Measurements from ENCODE around the gene GDAP2. TPM values are rescaled to one million over a fixed set of nuclear protein-coding genes. Genes with fewer than 3 reads are reported as not detected.
A peak's percentile ranks its signal among the peaks of the same experiment; 100 is the strongest.

Gene GDAP2
- total and polyA plus RNA-seq, 4 donors: 3.0 to 16.8 (median 9.1) TPM

DNA sequence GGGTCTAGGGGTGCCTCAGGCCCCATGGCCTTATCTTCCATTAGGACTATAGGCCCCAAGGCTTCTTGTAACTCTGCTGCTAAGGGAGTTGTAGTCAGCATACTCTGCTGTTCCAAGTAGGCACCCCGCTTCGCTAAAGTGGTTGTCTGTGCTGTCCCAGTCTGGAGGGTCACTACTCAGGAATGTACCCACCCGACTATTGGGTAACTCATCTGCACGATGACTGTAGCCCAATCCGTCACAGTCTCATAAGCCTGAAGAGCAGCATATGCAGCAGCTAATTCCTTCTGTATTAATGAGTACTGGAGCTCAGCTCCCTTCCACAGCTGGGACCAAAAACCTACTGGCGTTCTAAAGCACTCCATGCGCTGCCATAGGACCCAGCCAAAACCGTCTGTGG, 111.0 kb downstream of the GDAP2 start (continued):
- TF ChIP-seq FOXA2 (IDR thresholded peaks at IDR 0.05) (no peak), JUND (IDR thresholded peaks at IDR 0.05) (no peak)
- TF ChIP-seq, protein P1, sequence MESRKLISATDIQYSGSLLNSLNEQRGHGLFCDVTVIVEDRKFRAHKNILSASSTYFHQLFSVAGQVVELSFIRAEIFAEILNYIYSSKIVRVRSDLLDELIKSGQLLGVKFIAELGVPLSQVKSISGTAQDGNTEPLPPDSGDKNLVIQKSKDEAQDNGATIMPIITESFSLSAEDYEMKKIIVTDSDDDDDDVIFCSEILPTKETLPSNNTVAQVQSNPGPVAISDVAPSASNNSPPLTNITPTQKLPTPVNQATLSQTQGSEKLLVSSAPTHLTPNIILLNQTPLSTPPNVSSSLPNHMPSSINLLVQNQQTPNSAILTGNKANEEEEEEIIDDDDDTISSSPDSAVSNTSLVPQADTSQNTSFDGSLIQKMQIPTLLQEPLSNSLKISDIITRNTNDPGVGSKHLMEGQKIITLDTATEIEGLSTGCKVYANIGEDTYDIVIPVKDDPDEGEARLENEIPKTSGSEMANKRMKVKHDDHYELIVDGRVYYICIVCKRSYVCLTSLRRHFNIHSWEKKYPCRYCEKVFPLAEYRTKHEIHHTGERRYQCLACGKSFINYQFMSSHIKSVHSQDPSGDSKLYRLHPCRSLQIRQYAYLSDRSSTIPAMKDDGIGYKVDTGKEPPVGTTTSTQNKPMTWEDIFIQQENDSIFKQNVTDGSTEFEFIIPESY (IDR thresholded peaks at IDR 0.05): no peak

GRCh38 chr1:117817629-117818028, 111.8 kb downstream of the GDAP2 start:
- no peak overlapping the region for H3K9ac ChIP-seq (ENCODE audit: low read depth in 1 of 2, low read length in 2 of 2)
- no peaks in the 10 kb centered on the region for H3K9me3 ChIP-seq (ENCODE audit: control insufficient read depth in 4 of 4, low read length in 3 of 4)
- no peak overlapping the region for H3K27ac ChIP-seq (ENCODE audit: low read depth in 1 of 2, low read length in 2 of 2)
- H3K27me3 ChIP-seq (ENCODE audit: control insufficient read depth in 4 of 4, insufficient read depth in 4 of 4, low read length in 3 of 4): no peaks in the 10 kb centered on the region
- H3K4me3 ChIP-seq (ENCODE audit: low read depth in 1 of 3, low read length in 3 of 3): no peak overlapping the region
- no peaks in the 10 kb centered on the region for H3K36me3 ChIP-seq (ENCODE audit: control insufficient read depth in 4 of 4, insufficient read depth in 3 of 4, low read depth in 1 of 4, low read length in 3 of 4)
- WGBS: 69% methylated on average over 5 of the region's 5 CpGs
- no peak for TF ChIP-seq EGR1 (IDR thresholded peaks at IDR 0.05; ENCODE audit: low read depth in 2 of 2)
- no peak for TF ChIP-seq GABPA (IDR thresholded peaks at IDR 0.05 in 1 of 2, conservative IDR thresholded peaks at IDR 0.05 in 1 of 2)
- TF ChIP-seq TAF1 (conservative IDR thresholded peaks at IDR 0.05): no peak
- TF ChIP-seq RXRA (IDR thresholded peaks at IDR 0.05): peak; percentile 71 to 77
- TF ChIP-seq RAD21 (IDR thresholded peaks at IDR 0.05): no peak
- TF ChIP-seq YY1 (IDR thresholded peaks at IDR 0.05): no peak
- TF ChIP-seq CTCF (IDR thresholded peaks at IDR 0.05; ENCODE audit: low read depth, low read length, missing input control): no peak
- TF ChIP-seq SP1 (IDR thresholded peaks at IDR 0.05): peak; percentile 33
- TF ChIP-seq, protein P1 (IDR thresholded peaks at IDR 0.05): no peak
- no peak for TF ChIP-seq FOXA1 (IDR thresholded peaks at IDR 0.05)
- no peak for TF ChIP-seq HNF4G (IDR thresholded peaks at IDR 0.05)
- no peak for TF ChIP-seq FOXA2 (IDR thresholded peaks at IDR 0.05)
- TF ChIP-seq ATF3 (IDR thresholded peaks at IDR 0.05): no peak
- peak; percentile 38 to 45 for TF ChIP-seq HNF4A (conservative IDR thresholded peaks at IDR 0.05)
- TF ChIP-seq NR2F2 (IDR thresholded peaks at IDR 0.05): peak; percentile 91
- TF ChIP-seq, protein P2, sequence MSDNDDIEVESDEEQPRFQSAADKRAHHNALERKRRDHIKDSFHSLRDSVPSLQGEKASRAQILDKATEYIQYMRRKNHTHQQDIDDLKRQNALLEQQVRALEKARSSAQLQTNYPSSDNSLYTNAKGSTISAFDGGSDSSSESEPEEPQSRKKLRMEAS (IDR thresholded peaks at IDR 0.05): no peak
- no peak for TF ChIP-seq JUND (IDR thresholded peaks at IDR 0.05)
- TF ChIP-seq, protein P3, sequence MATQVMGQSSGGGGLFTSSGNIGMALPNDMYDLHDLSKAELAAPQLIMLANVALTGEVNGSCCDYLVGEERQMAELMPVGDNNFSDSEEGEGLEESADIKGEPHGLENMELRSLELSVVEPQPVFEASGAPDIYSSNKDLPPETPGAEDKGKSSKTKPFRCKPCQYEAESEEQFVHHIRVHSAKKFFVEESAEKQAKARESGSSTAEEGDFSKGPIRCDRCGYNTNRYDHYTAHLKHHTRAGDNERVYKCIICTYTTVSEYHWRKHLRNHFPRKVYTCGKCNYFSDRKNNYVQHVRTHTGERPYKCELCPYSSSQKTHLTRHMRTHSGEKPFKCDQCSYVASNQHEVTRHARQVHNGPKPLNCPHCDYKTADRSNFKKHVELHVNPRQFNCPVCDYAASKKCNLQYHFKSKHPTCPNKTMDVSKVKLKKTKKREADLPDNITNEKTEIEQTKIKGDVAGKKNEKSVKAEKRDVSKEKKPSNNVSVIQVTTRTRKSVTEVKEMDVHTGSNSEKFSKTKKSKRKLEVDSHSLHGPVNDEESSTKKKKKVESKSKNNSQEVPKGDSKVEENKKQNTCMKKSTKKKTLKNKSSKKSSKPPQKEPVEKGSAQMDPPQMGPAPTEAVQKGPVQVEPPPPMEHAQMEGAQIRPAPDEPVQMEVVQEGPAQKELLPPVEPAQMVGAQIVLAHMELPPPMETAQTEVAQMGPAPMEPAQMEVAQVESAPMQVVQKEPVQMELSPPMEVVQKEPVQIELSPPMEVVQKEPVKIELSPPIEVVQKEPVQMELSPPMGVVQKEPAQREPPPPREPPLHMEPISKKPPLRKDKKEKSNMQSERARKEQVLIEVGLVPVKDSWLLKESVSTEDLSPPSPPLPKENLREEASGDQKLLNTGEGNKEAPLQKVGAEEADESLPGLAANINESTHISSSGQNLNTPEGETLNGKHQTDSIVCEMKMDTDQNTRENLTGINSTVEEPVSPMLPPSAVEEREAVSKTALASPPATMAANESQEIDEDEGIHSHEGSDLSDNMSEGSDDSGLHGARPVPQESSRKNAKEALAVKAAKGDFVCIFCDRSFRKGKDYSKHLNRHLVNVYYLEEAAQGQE (IDR thresholded peaks at IDR 0.05): no peak
- H3K4me1 ChIP-seq (ENCODE audit: control insufficient read depth in 4 of 4, insufficient read depth in 4 of 4, low read length in 3 of 4): no peaks in the 10 kb centered on the region
- no peak for DNase-seq (ENCODE audit: low spot score)
